Kidney capillary endothelial cell (primary cell): ENCODE data around the gene UBE2I.
"Not testable (repeated sequence)": the region's sequence is repeated elsewhere in the genome, so short reads cannot be mapped to it uniquely, and the experiment has no call there.

ENCODE experiments used
- DNase-seq: peaks from one replicate; pipeline ENCODE4 v3.0.0-alpha.2; 2018; ENCODE audit warnings: low spot score

Gene UBE2I

GRCh38 chr16:1293921-1294656 lies 15.3 kb upstream of the UBE2I start:
- DNase-seq, result no peak

GRCh38 chr16:1295465-1295864 lies 14.0 kb upstream of the UBE2I start:
- no peak for DNase-seq

DNA sequence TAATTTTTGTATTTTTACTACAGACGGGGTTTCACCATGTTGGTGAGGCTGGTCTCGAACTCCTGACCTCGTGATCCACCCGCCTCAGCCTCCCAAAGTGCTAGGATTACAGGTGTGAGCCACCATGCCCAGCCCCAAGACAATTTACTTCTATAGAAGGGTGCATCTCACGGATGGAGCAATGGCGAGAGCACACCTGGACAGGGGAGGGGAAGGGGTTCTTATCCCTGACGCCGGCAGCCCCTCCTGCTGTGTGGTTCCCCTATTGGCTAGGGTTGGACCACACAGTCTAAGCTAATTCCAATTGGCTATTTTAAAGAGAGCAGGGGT lies 12.8 kb upstream of the UBE2I start:
- not testable (repeated sequence) for DNase-seq

DNA sequence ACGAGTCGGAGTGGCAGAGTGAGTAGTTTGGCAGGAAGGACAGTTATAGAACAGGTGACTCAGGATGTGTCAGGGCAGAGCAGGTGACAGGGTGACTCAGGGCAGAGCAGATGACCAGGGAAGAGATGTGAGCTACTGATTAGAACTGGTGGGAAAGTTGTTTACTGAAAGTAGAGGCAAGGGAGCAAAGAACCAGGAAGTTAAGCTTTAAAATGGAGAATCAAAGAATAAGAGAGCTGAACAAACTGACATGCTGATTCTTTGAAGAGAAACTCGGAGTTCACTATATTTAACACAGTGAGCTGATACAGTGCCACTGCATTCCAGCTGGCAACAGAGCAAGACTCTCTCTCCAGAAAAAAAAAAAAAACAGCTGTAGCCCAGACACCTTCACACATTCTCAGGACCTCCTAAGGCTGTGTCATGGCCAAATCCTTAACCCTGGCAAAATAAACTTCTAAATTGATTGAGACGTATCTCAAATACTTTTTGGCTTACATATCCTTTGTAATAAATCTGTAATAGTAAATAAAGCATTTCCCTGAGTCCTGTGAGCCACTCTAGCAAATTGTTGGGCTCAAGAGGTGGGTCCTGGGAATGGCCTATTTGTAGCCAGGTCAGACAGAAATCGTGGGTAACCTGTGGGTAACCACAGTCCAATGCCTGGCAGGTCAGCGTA lies 12.3 kb upstream of the UBE2I start:
- peak; percentile 87 for DNase-seq

GRCh38 chr16:1298406-1298805 lies 11.0 kb upstream of the UBE2I start:
- DNase-seq, result no peak

- DNase-seq, result no peak
Measured at GRCh38 chr16:1299012-1299867, 10.2 kb upstream of the UBE2I start.

- no peak for DNase-seq
Measured at GRCh38 chr16:1299868-1300203, 9.6 kb upstream of the UBE2I start.

DNA sequence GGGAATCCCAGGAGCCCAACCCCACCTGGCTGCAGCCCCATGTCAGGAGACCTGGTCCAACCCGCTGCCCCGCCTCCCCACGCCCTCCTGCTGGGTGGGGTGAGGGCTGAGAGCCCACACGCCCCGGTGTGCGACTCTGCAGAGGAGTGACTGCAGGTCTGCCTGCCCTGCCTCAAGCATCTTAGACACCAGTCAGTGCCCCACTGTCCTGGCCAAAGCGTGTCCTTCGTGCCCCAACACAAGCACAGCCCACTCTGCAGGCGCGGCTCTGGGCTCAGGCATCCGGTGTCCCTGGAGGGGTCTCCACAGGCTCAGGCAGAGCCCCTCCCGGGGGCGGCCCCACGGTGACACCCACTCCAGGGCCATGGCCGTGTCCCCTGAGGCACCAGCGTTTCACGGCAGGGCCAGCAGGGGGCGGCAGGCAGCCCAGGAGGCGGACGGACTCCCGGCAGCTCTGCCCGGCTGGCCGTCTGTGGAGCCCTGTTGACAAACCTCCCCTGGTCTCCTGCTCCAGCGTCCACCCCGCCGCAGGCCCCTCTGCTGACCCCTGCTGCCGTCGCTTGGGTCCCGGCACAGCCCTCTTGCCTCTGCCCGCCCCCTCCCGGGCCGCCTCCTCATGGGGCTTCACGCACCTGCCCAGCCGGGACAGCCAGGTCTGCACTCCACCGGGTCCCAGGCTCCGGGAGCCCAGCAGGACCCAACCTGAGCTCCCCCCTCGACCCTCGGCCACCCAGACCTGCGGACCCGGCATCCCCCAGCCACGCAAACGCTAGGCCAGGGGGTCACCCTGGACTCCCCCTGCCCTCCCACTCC lies 8.6 kb upstream of the UBE2I start:
- DNase-seq, result peak; percentile 51

GRCh38 chr16:1301562-1301961 lies 7.9 kb upstream of the UBE2I start:
- DNase-seq, result no peak

DNA sequence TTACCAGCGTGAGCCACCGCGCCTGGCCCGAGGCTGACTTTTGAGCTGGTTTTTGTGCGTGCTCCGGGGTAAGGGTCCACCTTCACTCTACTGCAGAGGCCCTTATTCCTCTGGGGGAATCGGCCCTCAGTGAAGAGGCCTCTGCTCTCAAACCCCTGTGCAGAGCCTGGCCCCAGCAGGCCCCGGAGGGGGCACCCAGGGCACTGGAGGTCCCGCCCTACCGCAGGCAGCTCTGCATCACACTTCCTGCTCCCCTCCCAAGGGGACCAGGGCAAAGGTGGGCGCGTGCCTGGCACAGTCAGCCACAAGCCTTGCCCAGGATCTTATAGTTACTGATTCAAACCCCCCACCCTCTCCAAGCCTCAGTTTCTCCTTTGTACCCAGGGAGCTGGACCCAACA lies 3.6 kb upstream of the UBE2I start:
- DNase-seq, result no peak

DNA sequence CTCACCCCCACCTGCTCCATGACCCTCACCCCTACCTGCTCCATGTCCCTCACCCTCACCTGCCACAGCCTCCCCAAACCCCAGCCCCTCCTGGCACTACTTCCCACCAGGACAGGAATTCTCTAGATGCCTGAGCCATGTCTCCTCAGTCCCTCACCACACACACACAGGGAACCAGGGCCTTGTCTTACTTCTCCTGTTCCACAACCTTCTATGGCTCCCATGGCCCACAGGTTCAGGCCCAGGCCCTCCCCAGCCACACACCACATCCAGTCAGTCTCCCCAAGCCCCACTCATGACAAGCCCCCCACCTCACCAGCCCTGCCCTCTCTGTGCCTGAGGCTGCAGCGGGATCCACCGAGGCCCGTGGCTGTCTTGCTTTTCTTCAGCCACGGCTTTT lies 3.1 kb upstream of the UBE2I start:
- DNase-seq, result no peak

DNA sequence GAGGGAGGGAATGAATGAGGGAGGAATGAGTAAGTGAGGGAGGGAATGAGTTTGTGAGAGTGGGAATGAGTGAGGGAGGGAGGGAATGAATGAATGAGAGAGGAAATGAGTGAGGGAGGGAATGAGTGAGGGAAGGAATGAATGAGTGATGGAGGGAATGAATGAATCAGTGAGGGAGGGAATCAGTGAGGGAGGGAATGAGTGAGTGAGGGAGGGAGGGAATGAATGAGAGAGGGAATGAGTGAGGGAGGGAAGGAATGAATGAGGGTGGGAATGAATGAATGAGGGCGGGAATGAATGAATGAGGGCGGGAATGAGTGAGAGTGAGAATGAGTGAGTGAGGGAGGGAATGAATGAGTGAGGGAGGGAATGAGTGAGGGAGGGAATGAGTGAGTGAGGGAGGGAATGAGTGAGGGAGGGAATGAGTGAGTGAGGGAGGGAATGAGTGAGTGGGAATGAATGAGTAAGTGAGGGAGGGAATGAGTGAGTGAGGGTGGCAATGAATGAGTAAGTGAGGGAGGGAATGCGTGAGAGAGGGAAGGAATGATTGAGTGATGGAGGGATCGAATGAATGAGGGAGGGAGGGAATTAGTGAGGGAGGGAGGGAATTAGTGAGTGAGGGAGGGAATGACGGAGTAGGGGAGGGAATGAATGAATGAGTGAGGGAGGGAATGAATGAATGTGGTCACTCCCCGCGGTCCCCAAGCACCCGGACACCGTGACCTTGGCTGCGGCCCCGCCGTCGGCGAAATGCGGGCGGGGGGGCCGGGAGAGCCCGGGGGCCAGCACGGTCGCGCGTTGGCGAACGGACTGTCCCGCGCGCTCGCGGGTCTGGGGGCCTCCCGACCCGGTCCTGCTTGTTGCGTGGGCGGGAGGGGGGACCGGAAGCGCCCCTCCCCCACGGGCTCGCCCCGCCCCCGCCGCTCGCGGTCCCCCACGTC lies 1.1 kb upstream of the UBE2I start:
- DNase-seq, result no peak

DNA sequence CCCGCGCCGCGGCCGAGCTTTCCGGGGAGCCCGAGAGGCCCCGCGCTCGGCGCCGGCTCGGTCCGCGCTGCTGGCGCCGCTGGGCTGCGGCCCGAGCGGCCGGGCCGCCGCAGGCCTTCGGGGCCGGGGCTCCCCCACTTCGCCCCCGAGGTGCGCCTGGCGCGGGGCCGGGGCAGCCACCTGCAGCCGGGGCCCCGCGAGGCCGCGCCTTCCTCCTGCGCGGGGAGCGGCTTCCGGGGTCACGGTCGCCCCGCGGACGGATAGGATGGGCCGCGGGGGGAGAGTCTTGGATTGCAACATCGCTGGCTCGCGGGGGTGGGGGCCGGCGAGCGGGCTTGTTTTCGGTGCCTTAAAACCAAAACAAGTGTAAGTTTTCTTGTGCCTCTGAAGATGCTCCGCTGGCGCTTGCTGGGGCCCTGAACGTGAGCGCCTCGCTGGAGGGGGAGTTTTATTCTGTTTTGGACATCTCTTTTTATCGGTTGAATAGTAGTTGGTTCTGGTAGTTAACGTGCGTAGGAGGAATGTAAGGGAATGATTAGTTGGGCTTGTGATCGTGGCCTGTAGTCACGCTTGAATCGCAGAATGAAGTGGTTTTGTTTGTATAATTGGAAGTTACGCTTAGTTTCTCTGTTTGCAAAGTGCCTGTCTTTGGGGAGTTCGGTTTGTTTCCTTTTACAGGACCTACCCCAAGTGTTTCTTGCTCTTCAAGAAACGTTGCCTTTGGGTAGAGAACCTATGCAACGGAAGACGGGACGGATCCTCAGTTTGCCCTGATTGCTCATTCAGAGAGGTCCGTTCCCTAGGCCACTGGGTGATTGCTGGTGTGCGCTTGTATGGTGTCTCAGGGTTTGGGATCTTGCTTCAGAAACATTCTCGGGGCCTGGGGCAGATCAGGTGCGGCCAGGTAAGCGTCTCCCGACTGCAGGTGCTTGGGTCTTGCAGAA lies 724 bp downstream of the UBE2I start:
- DNase-seq, result no peak

GRCh38 chr16:1310832-1311200 lies 1.4 kb downstream of the UBE2I start:
- DNase-seq, result peak; percentile 48

- no peak for DNase-seq
Measured at GRCh38 chr16:1311212-1311737, 1.8 kb downstream of the UBE2I start.

DNA sequence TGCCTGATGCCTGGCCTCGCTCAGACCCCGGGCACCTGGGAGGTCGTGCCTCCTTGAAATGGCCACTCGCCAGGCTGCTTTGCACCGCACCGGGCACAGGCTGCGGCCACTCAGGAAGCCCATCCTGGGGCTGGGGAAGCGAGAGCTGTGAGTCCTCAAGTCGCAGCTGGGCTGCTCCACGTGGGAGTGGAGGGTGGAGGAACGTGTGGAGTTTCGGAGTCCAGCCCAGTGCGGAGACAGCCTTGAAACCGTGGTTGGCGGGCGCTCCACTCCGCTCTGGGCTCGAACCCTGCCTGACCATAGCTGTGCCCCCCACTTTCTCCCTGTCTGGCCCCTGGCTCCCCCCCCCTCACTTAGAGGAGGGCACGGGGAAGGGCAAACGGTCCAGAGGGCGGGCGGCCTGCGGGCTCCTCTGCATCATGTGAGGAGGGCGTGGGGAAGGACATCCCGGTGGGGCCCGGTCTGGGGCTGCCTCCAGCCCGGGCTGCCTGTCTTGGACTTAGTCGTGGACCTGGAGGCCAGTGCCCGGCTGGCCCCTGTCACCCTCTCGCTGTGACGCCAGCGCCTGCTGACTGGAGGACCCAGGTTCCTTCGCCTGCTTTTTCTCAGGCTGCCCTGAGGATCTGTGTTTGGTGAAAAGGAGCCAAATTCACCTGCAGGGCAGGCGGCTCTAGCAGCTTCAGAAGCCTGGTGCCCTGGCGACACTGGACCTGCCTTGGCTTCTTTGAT lies 2.5 kb downstream of the UBE2I start:
- DNase-seq, result no peak

GRCh38 chr16:1312467-1312816 lies 3.0 kb downstream of the UBE2I start:
- no peak for DNase-seq

GRCh38 chr16:1312903-1313302 lies 3.5 kb downstream of the UBE2I start:
- DNase-seq, result no peak

- no peak for DNase-seq
Measured at GRCh38 chr16:1313721-1314369, 4.4 kb downstream of the UBE2I start.
